OCI-LY1 (cell line): ENCODE data around the gene ZMYND19.
"Not testable (repeated sequence)": the region's sequence is repeated elsewhere in the genome, so short reads cannot be mapped to it uniquely, and the experiment has no call there.

Experiments
- H2AFZ ChIP-seq: fragments of 200-600 bp; sonication (generic), shearing (Covaris generic); 2 replicates; pipeline ENCODE4 v1.6.0; 2014; ENCODE audit warnings: antibody characterized with exemption, mild to moderate bottlenecking, low read length
- H3F3A ChIP-seq: fragments of 200-600 bp; sonication (generic), shearing (Covaris generic); 2 replicates; pipeline ENCODE4 v1.6.0; 2014; ENCODE audit warnings: mild to moderate bottlenecking, antibody characterized with exemption, low read length, moderate library complexity; ENCODE audit not compliant: insufficient read depth
- H3K27ac ChIP-seq: fragments of 200-600 bp; sonication (generic); 2 replicates; pipeline ENCODE4 v1.5.1; 2014; ENCODE audit warnings: low read length, mixed run types, mild to moderate bottlenecking, low read depth; ENCODE audit not compliant: poor library complexity, severe bottlenecking
- H3K27me3 ChIP-seq: fragments of 200-600 bp; sonication (generic); 2 replicates; pipeline ENCODE4 v1.6.0; 2014; ENCODE audit warnings: antibody characterized with exemption, mild to moderate bottlenecking, low read length, moderate library complexity; ENCODE audit not compliant: insufficient read depth
- H3K36me3 ChIP-seq: fragments of 200-600 bp; sonication (generic); 2 replicates; pipeline ENCODE4 v1.6.1; 2014; ENCODE audit warnings: mild to moderate bottlenecking, antibody characterized with exemption, low read length, moderate library complexity, mixed read lengths; ENCODE audit not compliant: insufficient read depth
- H3K4me1 ChIP-seq: fragments of 200-600 bp; sonication (generic); 2 replicates; pipeline ENCODE4 v1.5.1; 2014; ENCODE audit warnings: mild to moderate bottlenecking, low read length, moderate library complexity; ENCODE audit not compliant: insufficient read depth, severe bottlenecking
- H3K4me2 ChIP-seq: fragments of 200-600 bp; sonication (generic), shearing (Covaris generic); 2 replicates; pipeline ENCODE4 v1.6.1; 2014; ENCODE audit warnings: low read length
- H3K4me3 ChIP-seq: fragments of 200-600 bp; sonication (generic); 2 replicates; pipeline ENCODE4 v1.5.1; 2014; ENCODE audit warnings: low read length, low read depth, mild to moderate bottlenecking, mixed read lengths; ENCODE audit not compliant: poor library complexity, severe bottlenecking
- H3K79me2 ChIP-seq: fragments of 200-600 bp; shearing (Covaris generic); 2 replicates; pipeline ENCODE4 v1.6.1; 2016; ENCODE audit warnings: mixed run types, low read length, mixed read lengths; ENCODE audit not compliant: insufficient read depth
- H3K9ac ChIP-seq: fragments of 200-600 bp; sonication (generic), shearing (Covaris generic); 2 replicates; pipeline ENCODE4 v1.6.1; 2014; ENCODE audit warnings: mild to moderate bottlenecking, low read length, mixed read lengths
- H3K9me2 ChIP-seq: fragments of 200-600 bp; sonication (generic), shearing (Covaris generic); 2 replicates; pipeline ENCODE4 v1.6.1; 2014; ENCODE audit warnings: low read depth, mild to moderate bottlenecking, low read length, mixed read lengths
- H3K9me3 ChIP-seq: fragments of 200-600 bp; shearing (Covaris generic); 2 replicates; pipeline ENCODE4 v1.6.1; 2014; ENCODE audit warnings: low read length, mixed read lengths
- H4K20me1 ChIP-seq: fragments of 200-600 bp; sonication (generic), shearing (Covaris generic); 2 replicates; pipeline ENCODE4 v1.6.0; 2016; ENCODE audit warnings: mild to moderate bottlenecking, low read length; ENCODE audit not compliant: insufficient read depth
- CTCF ChIP-seq: fragments of 200-600 bp; sonication (generic), shearing (Covaris generic); IDR thresholded peaks from 2 replicates; pipeline ENCODE4 v1.5.1; 2017; ENCODE audit warnings: mild to moderate bottlenecking, antibody characterized with exemption, low read length, moderate library complexity, mixed read lengths
- EZH2 ChIP-seq: fragments of 200-600 bp; sonication (generic), shearing (Covaris generic); IDR thresholded peaks from 2 replicates; pipeline ENCODE4 v1.8.0; 2017; ENCODE audit warnings: borderline replicate concordance, mixed run types, mild to moderate bottlenecking, antibody characterized with exemption, low read length, moderate library complexity, mixed read lengths

Gene ZMYND19

GRCh38 chr9:137554349-137554748 lies 36.0 kb downstream of the ZMYND19 start:
- H4K20me1 ChIP-seq = no peaks in the 10 kb centered on the region
- H3K27me3 ChIP-seq = no peaks in the 10 kb centered on the region
- no peaks in the 10 kb centered on the region for H3K9me3 ChIP-seq
- H3K36me3 ChIP-seq = peaks cover 40% of the 10 kb centered on the region
- H2AFZ ChIP-seq = no peak overlapping the region
- H3K79me2 ChIP-seq = no peaks in the 10 kb centered on the region
- H3K9me2 ChIP-seq = no peaks in the 10 kb centered on the region
- peaks cover 19% of the 10 kb centered on the region for H3K4me1 ChIP-seq
- H3K4me2 ChIP-seq = no peak overlapping the region
- no peak overlapping the region for H3K9ac ChIP-seq
- no peak overlapping the region for H3K4me3 ChIP-seq
- H3F3A ChIP-seq = no peaks in the 10 kb centered on the region
- TF ChIP-seq EZH2 (no peak), CTCF (no peak)
- H3K27ac ChIP-seq = no peak overlapping the region

GRCh38 chr9:137553654-137554053 lies 36.7 kb downstream of the ZMYND19 start:
- not testable (repeated sequence) for H2AFZ ChIP-seq, H3K9me2 ChIP-seq, H3K4me2 ChIP-seq, H4K20me1 ChIP-seq, H3K4me3 ChIP-seq, H3K27me3 ChIP-seq, H3K9ac ChIP-seq, H3K79me2 ChIP-seq, H3K27ac ChIP-seq, H3F3A ChIP-seq, H3K9me3 ChIP-seq
- peaks cover 19% of the 10 kb centered on the region for H3K4me1 ChIP-seq
- peaks cover 37% of the 10 kb centered on the region for H3K36me3 ChIP-seq

GRCh38 chr9:137552022-137552768 lies 38.1 kb downstream of the ZMYND19 start:
- Histone ChIP-seq H3K9me3 (no peaks in the 10 kb centered on the region), H3K9me2 (no peaks in the 10 kb centered on the region), H3K27ac (peak overlapping the region; percentile 51), H3F3A (no peaks in the 10 kb centered on the region), H3K4me2 (peak overlapping the region; percentile 67), H3K36me3 (peaks cover 27% of the 10 kb centered on the region), H2AFZ (no peak overlapping the region), H4K20me1 (no peaks in the 10 kb centered on the region), H3K4me3 (peak overlapping the region; percentile 76), H3K4me1 (peaks cover 19% of the 10 kb centered on the region), H3K79me2 (no peaks in the 10 kb centered on the region), H3K9ac (peak overlapping the region; percentile 85), H3K27me3 (no peaks in the 10 kb centered on the region)
- TF ChIP-seq EZH2 = no peak

- peaks cover 19% of the 10 kb centered on the region for H3K4me1 ChIP-seq
- peak within 1 kb of the TSS; percentile 85 for H3K9ac ChIP-seq
These were observed 38.9 kb downstream of the ZMYND19 start, which contains the start of gene MRPL41 for GRCh38 chr9:137551264-137552021. MRPL41 (plus strand) TSS chr9:137551879; CDS start chr9:137552082, 203 bp downstream.

GRCh38 chr9:137550958-137551263 lies 39.4 kb downstream of the ZMYND19 start:
- Histone ChIP-seq H3K36me3 (peaks cover 23% of the 10 kb centered on the region), H3K4me3 (peak overlapping the region; percentile 70), H3K4me2 (peak overlapping the region; percentile 86), H3K9ac (peak overlapping the region; percentile 68), H3K27ac (peak overlapping the region; percentile 27), H3K4me1 (peaks cover 19% of the 10 kb centered on the region)
- not testable (repeated sequence) for H3K9me3 ChIP-seq, H2AFZ ChIP-seq, H3K9me2 ChIP-seq, H3K79me2 ChIP-seq, H3K27me3 ChIP-seq, H4K20me1 ChIP-seq, H3F3A ChIP-seq

More at GRCh38 chr9:137551264-137552021, 38.9 kb downstream of the ZMYND19 start, which contains the start of gene MRPL41:
- Histone ChIP-seq H3K9me2 (no peaks in the 10 kb centered on the region), H3K27me3 (no peaks in the 10 kb centered on the region), H3K9me3 (no peaks in the 10 kb centered on the region), H2AFZ (no peak within 1 kb of the TSS), H3K4me2 (peak within 1 kb of the TSS; percentile 86), H4K20me1 (no peaks in the 10 kb centered on the region), H3K36me3 (peaks cover 28% of the 10 kb centered on the region), H3F3A (no peaks in the 10 kb centered on the region), H3K79me2 (no peaks in the 10 kb centered on the region), H3K4me3 (peak within 1 kb of the TSS; percentile 76), H3K27ac (peak within 1 kb of the TSS; percentile 51)
- TF ChIP-seq CTCF (peak; percentile 34; the same call in 1 of the 2 replicates), EZH2 (no peak)
